K562 (cell line): ENCODE measurements around the gene TP53BP1. TPM values are rescaled to one million over a fixed set of nuclear protein-coding genes. Genes with fewer than 3 reads are reported as not detected.

Experiments
- DPF2 ChIP-seq: fragments of 450-650 bp; IDR thresholded peaks from 2 replicates; pipeline ENCODE4 v1.6.1; 2016
- EWSR1 ChIP-seq: fragments of 450-650 bp; IDR thresholded peaks from 2 replicates; pipeline ENCODE4 v1.6.1; 2018; ENCODE audit warnings: borderline replicate concordance, mild to moderate bottlenecking, low read depth, moderate library complexity; ENCODE audit not compliant: partially characterized antibody
- EZH2 ChIP-seq: IDR thresholded peaks from 2 replicates; pipeline ENCODE4 v1.6.1; 2012; ENCODE audit warnings: low read depth, mild to moderate bottlenecking, inconsistent platforms, low read length, borderline replicate concordance
- ILF3 ChIP-seq: fragments of 450-650 bp; IDR thresholded peaks from 2 replicates; pipeline ENCODE4 v1.6.1; 2018; ENCODE audit warnings: antibody characterized with exemption, mild to moderate bottlenecking, moderate library complexity, borderline replicate concordance
- MAFK ChIP-seq: IDR thresholded peaks from 2 replicates; pipeline ENCODE4 v1.6.1; 2011; ENCODE audit warnings: low read length, improper control_type of control experiment
- MCM3 ChIP-seq: fragments of 450-650 bp; IDR thresholded peaks from 2 replicates; pipeline ENCODE4 v1.6.1; 2016
- MEF2A ChIP-seq: IDR thresholded peaks from 2 replicates; pipeline ENCODE4 v1.6.1; 2011; ENCODE audit warnings: low read depth, mild to moderate bottlenecking, low read length, moderate library complexity; ENCODE audit not compliant: control insufficient read depth
- POLR2A ChIP-seq: fragments of 450-650 bp; conservative IDR thresholded peaks from 2 replicates; pipeline ENCODE4 v1.6.1; 2016
- RBM17 ChIP-seq: fragments of 200-400 bp; formaldehyde crosslinking; IDR thresholded peaks from 2 replicates; pipeline ENCODE4 v1.6.1; 2017; ENCODE audit warnings: low read depth, mild to moderate bottlenecking, low read length, borderline replicate concordance
- TBP ChIP-seq: optimal IDR thresholded peaks from 2 replicates; pipeline ENCODE3; 2011; ENCODE audit warnings: low read depth, low read length, improper control_type of control experiment
- TFAM ChIP-seq: fragments of 250-450 bp; sonication (Bioruptor Pico); conservative IDR thresholded peaks from 2 replicates; pipeline ENCODE4 v1.5.0; 2021; ENCODE audit warnings: mild to moderate bottlenecking, moderate library complexity
- ZC3H11A ChIP-seq: IDR thresholded peaks from 2 replicates; pipeline ENCODE4 v1.6.1; 2012; ENCODE audit warnings: low read depth, low read length, improper control_type of control experiment
- polyA plus RNA-seq, 8 experiments: library from polyadenylated mRNA; depleted of rRNA in 4 of 8; stranded (reverse) in 5 of 8; unstranded in 3 of 8; fragments of >200 nt; fragmentation: Nextera tagmentation in 2 of 8; fragmentation: Illumina TruSeq in 1 of 8; extraction: Ambion mirVana in 2 of 8; extraction: Trizol in 1 of 8; gene quantifications; 2 replicates each; pipeline versions ENCODE4 v1.2.1 to v1.2.3, GENCODE V29; 2011 to 2014; ENCODE audit warnings: inconsistent platforms in 1 of 8, missing spikeins in 1 of 8
- total RNA-seq, 7 experiments: library from RNA; depleted of rRNA in 6 of 7; stranded (reverse); fragments of >200 nt in 6 of 7; fragmentation: Illumina TruSeq in 2 of 7; extraction: Trizol in 2 of 7; gene quantifications; 2 replicates each; pipeline versions ENCODE4 v1.2.1 to v1.2.3, GENCODE V29; 2011 to 2021; ENCODE audit warnings: low replicate concordance in 1 of 7
- TF ChIP-seq, protein P1 (sequence below): fragments of 450-650 bp; IDR thresholded peaks from 2 replicates; pipeline ENCODE4 v1.6.1; 2016; ENCODE audit warnings: mild to moderate bottlenecking, moderate library complexity
- TF ChIP-seq, protein P2 (sequence below): fragments of 450-650 bp; formaldehyde crosslinking; IDR thresholded peaks from 2 replicates; pipeline ENCODE4 v1.4.0; 2020; ENCODE audit warnings: mild to moderate bottlenecking, moderate library complexity
- TF ChIP-seq, protein P3 (sequence below): sonication (generic); formaldehyde crosslinking; IDR thresholded peaks from 2 replicates; pipeline ENCODE4 v1.8.1; 2023; ENCODE audit warnings: mild to moderate bottlenecking, missing genetic modification reagents

TP53BP1 gene
- total and polyA plus RNA-seq, 9 of the 15 experiments (the other 6 are each of a cell fraction or from before 2014, with no cell fraction given), result 5.7 to 63.3 (median 30.9) TPM

DNA sequence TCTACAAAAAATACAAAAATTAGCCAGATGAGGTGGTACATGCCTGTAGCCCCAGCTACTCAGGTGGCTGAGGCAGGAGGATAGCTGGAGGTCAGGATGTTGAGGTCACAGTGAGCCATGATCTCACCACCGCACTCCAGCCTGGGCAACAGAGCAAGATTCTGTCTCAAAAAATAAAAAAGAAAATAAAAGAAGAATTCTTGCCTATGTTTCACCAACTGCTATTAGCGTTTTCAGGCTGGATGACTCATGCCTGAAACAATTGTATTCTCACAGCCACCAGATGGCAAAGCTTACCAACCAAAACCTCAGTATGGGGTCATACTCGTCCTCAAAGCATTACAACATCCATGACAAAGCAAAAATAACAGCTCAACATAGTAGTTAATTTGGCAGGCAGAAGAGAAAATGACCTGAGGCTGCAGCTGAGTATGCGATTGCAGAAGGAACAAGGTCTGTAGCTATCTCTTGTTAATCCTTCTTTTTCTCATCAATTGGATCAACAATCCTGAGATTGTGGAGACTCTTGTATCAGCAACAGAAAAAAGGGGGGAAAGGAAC is 52.2 kb downstream of the TP53BP1 start (continued):
- TF ChIP-seq, protein P1, sequence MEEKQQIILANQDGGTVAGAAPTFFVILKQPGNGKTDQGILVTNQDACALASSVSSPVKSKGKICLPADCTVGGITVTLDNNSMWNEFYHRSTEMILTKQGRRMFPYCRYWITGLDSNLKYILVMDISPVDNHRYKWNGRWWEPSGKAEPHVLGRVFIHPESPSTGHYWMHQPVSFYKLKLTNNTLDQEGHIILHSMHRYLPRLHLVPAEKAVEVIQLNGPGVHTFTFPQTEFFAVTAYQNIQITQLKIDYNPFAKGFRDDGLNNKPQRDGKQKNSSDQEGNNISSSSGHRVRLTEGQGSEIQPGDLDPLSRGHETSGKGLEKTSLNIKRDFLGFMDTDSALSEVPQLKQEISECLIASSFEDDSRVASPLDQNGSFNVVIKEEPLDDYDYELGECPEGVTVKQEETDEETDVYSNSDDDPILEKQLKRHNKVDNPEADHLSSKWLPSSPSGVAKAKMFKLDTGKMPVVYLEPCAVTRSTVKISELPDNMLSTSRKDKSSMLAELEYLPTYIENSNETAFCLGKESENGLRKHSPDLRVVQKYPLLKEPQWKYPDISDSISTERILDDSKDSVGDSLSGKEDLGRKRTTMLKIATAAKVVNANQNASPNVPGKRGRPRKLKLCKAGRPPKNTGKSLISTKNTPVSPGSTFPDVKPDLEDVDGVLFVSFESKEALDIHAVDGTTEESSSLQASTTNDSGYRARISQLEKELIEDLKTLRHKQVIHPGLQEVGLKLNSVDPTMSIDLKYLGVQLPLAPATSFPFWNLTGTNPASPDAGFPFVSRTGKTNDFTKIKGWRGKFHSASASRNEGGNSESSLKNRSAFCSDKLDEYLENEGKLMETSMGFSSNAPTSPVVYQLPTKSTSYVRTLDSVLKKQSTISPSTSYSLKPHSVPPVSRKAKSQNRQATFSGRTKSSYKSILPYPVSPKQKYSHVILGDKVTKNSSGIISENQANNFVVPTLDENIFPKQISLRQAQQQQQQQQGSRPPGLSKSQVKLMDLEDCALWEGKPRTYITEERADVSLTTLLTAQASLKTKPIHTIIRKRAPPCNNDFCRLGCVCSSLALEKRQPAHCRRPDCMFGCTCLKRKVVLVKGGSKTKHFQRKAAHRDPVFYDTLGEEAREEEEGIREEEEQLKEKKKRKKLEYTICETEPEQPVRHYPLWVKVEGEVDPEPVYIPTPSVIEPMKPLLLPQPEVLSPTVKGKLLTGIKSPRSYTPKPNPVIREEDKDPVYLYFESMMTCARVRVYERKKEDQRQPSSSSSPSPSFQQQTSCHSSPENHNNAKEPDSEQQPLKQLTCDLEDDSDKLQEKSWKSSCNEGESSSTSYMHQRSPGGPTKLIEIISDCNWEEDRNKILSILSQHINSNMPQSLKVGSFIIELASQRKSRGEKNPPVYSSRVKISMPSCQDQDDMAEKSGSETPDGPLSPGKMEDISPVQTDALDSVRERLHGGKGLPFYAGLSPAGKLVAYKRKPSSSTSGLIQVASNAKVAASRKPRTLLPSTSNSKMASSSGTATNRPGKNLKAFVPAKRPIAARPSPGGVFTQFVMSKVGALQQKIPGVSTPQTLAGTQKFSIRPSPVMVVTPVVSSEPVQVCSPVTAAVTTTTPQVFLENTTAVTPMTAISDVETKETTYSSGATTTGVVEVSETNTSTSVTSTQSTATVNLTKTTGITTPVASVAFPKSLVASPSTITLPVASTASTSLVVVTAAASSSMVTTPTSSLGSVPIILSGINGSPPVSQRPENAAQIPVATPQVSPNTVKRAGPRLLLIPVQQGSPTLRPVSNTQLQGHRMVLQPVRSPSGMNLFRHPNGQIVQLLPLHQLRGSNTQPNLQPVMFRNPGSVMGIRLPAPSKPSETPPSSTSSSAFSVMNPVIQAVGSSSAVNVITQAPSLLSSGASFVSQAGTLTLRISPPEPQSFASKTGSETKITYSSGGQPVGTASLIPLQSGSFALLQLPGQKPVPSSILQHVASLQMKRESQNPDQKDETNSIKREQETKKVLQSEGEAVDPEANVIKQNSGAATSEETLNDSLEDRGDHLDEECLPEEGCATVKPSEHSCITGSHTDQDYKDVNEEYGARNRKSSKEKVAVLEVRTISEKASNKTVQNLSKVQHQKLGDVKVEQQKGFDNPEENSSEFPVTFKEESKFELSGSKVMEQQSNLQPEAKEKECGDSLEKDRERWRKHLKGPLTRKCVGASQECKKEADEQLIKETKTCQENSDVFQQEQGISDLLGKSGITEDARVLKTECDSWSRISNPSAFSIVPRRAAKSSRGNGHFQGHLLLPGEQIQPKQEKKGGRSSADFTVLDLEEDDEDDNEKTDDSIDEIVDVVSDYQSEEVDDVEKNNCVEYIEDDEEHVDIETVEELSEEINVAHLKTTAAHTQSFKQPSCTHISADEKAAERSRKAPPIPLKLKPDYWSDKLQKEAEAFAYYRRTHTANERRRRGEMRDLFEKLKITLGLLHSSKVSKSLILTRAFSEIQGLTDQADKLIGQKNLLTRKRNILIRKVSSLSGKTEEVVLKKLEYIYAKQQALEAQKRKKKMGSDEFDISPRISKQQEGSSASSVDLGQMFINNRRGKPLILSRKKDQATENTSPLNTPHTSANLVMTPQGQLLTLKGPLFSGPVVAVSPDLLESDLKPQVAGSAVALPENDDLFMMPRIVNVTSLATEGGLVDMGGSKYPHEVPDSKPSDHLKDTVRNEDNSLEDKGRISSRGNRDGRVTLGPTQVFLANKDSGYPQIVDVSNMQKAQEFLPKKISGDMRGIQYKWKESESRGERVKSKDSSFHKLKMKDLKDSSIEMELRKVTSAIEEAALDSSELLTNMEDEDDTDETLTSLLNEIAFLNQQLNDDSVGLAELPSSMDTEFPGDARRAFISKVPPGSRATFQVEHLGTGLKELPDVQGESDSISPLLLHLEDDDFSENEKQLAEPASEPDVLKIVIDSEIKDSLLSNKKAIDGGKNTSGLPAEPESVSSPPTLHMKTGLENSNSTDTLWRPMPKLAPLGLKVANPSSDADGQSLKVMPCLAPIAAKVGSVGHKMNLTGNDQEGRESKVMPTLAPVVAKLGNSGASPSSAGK, result no peak
- TF ChIP-seq TBP (no peak), DPF2 (peak; percentile 86), MCM3 (no peak), POLR2A (no peak), ILF3 (no peak), TFAM (CRISPR knock-in tag) (no peak), MAFK (peak; percentile 94), MEF2A (no peak), ZC3H11A (no peak), EWSR1 (no peak), EZH2 (no peak), RBM17 (no peak)
- TF ChIP-seq, protein P2, sequence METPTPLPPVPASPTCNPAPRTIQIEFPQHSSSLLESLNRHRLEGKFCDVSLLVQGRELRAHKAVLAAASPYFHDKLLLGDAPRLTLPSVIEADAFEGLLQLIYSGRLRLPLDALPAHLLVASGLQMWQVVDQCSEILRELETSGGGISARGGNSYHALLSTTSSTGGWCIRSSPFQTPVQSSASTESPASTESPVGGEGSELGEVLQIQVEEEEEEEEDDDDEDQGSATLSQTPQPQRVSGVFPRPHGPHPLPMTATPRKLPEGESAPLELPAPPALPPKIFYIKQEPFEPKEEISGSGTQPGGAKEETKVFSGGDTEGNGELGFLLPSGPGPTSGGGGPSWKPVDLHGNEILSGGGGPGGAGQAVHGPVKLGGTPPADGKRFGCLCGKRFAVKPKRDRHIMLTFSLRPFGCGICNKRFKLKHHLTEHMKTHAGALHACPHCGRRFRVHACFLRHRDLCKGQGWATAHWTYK, result no peak
- TF ChIP-seq, protein P3, sequence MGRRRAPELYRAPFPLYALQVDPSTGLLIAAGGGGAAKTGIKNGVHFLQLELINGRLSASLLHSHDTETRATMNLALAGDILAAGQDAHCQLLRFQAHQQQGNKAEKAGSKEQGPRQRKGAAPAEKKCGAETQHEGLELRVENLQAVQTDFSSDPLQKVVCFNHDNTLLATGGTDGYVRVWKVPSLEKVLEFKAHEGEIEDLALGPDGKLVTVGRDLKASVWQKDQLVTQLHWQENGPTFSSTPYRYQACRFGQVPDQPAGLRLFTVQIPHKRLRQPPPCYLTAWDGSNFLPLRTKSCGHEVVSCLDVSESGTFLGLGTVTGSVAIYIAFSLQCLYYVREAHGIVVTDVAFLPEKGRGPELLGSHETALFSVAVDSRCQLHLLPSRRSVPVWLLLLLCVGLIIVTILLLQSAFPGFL (CRISPR knock-in tag), result no peak
